OCI-LY1 (cell line): Measurements from ENCODE around the gene METTL8.

Experiments
- CTCF ChIP-seq: fragments of 200-600 bp; sonication (generic), shearing (Covaris generic); IDR thresholded peaks from 2 replicates; pipeline ENCODE4 v1.5.1; 2017; ENCODE audit warnings: mild to moderate bottlenecking, antibody characterized with exemption, low read length, moderate library complexity, mixed read lengths
- EZH2 ChIP-seq: fragments of 200-600 bp; sonication (generic), shearing (Covaris generic); IDR thresholded peaks from 2 replicates; pipeline ENCODE4 v1.8.0; 2017; ENCODE audit warnings: borderline replicate concordance, mixed run types, mild to moderate bottlenecking, antibody characterized with exemption, low read length, moderate library complexity, mixed read lengths

DNA sequence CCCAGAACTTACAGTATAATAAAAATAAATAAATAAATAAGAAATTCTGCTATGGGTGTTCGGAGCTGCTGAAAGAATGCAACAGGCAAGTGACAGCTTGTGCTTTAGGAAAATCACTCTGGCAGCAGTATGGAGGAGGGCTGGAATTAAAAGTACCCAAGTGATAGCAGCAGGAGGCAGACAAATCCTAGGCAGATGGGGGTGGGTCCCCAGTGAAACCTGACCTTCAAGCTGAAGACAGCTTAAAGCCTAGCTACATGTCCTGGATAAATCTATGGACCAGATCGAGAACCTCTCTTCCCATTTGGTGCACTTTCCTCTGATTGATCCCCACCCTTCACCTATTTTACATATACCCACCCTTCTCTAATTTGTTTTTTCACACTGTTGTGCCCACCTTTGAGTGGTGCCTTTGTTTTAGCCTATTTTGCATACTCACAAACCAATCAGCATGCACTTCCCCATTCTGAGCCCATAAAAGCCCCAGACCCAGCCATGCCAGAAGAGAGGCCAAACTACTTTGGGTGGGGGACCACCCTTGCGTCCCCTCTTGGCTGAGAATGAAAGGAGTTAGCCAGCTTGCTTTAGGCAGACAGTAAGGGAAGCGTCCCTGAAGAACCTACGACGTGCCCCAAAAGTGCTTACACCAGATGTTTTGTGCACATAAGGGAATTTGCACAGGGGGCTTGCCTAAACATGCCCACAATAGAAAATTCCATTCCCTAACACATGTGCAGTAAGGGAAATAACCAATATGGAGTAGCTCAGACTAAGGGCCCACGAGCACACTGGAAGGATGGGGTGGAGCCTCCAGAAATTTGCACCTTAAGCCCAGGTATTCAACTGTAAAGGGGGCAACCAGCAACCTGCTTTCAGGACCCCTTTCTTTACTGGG is 3.0 kb downstream of the METTL8 start:
- TF ChIP-seq CTCF = no peak
- no peak for TF ChIP-seq EZH2
